Left ventricle myocardium inferior (tissue), 1 donor: ENCODE results near the gene ATP5ME. TPM values are rescaled to one million over a fixed set of nuclear protein-coding genes. Genes with fewer than 3 reads are reported as not detected.

Experiments
- DNase-seq: peaks from one replicate; pipeline ENCODE4 v3.0.0-alpha.2; 2020
- H3K27ac ChIP-seq: fragments of 200-600 bp; replicated peaks from 2 replicates; pipeline ENCODE4 v1.8.0; 2021
- H3K27me3 ChIP-seq: fragments of 200-600 bp; 2 replicates; pipeline ENCODE4 v1.8.0; 2021; ENCODE audit warnings: low read depth
- H3K36me3 ChIP-seq: fragments of 200-600 bp; 2 replicates; pipeline ENCODE4 v1.8.0; 2021
- H3K4me1 ChIP-seq: fragments of 200-600 bp; 2 replicates; pipeline ENCODE4 v1.8.0; 2021
- H3K4me3 ChIP-seq: fragments of 200-600 bp; 2 replicates; pipeline ENCODE4 v1.8.0; 2021; ENCODE audit warnings: mild to moderate bottlenecking, moderate library complexity
- H3K9me3 ChIP-seq: fragments of 200-600 bp; replicated peaks from 2 replicates; pipeline ENCODE4 v1.8.0; 2021
- intact Hi-C: fragments of 100-400 bp; cut with micrococcal nuclease; formaldehyde crosslinking; loops from one replicate; pipeline ENCODE4 v1.11.0; 2022
- total RNA-seq: library from RNA; stranded (reverse); fragmentation: NEBNext Ultra II Directional; extraction: Animal tissue kit (Norgen Biotek cat#: 25700); gene quantifications from one replicate; pipeline ENCODE4 v1.2.1, GENCODE V29; 2021
- TF ChIP-seq, protein P1 (sequence below): fragments of 200-600 bp; IDR thresholded peaks from 2 replicates; pipeline ENCODE4 v1.8.0; 2021; ENCODE audit warnings: antibody characterized with exemption, mild to moderate bottlenecking, borderline replicate concordance
- donor health status: DM: no; HTN: yes; CAD: no; lungs with severe emphysema.

ATP5ME gene
- total RNA-seq, 1 donor from 2014 or later = 914 TPM

DNA sequence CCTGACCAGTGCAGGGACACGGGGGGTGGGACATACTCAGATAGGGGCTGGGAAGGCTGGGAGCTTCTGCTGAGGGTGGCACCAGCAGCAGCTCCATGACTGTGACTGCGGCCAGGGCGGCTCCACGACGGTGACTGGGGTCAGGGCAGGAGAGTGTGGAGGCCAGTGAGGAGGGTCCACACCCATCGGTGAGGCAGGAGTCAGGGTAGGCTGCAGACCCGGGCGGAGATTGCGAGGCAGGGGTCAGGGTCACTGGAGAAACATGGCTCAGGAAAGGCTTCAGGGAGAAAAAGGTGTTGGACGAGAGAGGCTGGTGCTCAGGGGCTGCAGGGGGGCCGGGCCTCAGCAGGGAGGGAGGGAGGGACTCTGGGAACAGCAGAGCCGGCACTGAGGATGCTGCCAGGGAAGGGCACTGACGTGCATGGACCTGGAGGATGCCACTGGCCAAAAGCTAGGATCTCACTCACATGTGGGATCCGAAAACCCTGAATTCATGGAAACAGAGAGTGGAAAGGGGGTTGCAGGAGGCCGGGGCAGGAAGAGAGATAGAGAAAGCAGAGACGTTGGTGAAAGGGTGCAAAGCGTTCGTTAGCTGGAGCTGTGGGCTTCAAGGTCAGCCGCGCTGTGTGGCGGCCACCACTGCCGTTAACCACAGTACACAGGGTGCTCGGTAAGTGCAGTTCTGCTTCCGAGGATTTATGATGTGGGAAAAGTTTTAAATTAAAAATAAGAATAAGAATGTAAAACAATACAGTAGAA lies 22.0 kb downstream of the ATP5ME start:
- TF ChIP-seq, protein P1, sequence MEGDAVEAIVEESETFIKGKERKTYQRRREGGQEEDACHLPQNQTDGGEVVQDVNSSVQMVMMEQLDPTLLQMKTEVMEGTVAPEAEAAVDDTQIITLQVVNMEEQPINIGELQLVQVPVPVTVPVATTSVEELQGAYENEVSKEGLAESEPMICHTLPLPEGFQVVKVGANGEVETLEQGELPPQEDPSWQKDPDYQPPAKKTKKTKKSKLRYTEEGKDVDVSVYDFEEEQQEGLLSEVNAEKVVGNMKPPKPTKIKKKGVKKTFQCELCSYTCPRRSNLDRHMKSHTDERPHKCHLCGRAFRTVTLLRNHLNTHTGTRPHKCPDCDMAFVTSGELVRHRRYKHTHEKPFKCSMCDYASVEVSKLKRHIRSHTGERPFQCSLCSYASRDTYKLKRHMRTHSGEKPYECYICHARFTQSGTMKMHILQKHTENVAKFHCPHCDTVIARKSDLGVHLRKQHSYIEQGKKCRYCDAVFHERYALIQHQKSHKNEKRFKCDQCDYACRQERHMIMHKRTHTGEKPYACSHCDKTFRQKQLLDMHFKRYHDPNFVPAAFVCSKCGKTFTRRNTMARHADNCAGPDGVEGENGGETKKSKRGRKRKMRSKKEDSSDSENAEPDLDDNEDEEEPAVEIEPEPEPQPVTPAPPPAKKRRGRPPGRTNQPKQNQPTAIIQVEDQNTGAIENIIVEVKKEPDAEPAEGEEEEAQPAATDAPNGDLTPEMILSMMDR = no peak
- intact Hi-C loops = no loop called here
- DNase-seq = no peak
- Histone ChIP-seq H3K27ac (no peak overlapping the region), H3K9me3 (no peaks in the 10 kb centered on the region), H3K4me1 (peaks cover 4% of the 10 kb centered on the region), H3K4me3 (no peak overlapping the region), H3K36me3 (no peaks in the 10 kb centered on the region), H3K27me3 (peaks cover 93% of the 10 kb centered on the region)

DNA sequence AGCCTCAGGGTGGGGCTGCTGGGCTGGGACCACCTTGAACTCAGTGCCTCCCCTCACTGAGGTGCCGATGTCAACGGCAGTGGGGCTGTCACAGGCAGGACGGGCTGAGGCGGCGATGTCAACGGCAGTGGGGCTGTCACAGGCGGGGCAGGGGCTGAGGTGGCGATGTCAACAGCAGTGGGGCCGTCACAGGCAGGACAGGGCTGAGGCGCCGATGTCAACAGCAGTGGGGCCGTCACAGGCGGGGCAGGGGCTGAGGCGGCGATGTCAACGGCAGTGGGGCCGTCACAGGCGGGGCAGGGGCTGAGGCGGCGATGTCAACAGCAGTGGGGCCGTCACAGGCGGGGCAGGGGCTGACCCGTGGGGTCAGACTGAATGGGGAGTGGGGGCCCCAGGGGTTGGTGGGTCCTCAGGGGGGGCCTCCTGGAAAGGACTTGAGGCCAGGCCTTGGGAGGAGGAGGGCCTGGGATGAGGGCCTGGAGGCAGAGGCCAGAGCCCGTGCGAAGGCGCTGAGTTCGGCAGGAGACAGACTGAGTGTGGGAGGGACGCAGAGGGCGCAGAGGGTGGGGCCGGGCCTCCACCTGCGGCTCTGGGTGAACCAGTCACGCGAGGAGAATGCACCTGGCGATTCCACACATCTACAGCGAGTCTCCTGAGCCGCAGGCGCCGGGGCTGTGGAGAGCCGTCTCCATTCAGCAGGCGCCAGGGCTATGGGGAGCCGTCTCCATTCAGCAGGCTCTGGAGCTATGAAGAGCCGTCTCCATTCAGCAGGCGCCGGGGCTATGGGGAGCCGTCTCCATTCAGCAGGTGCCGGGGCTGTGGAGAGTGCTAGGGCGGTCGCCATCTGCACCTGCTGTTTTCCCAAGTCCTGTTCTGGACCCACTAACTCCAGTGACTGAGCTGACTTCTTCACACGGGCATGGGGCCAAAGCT lies 22.9 kb downstream of the ATP5ME start:
- peaks cover 97% of the 10 kb centered on the region for H3K27me3 ChIP-seq
- peak overlapping the region; percentile 34 for H3K4me3 ChIP-seq
- TF ChIP-seq, protein P1 = no peak
- H3K36me3 ChIP-seq = no peaks in the 10 kb centered on the region
- intact Hi-C loops = no loop called here
- H3K4me1 ChIP-seq = peaks cover 4% of the 10 kb centered on the region
- no peak overlapping the region for H3K27ac ChIP-seq
- H3K9me3 ChIP-seq = no peaks in the 10 kb centered on the region
- no peak for DNase-seq

GRCh38 chr4:650461-650860 lies 23.6 kb downstream of the ATP5ME start:
- no peak overlapping the region for H3K27ac ChIP-seq
- peak overlapping the region; percentile 34 for H3K4me3 ChIP-seq
- no peak for DNase-seq
- H3K4me1 ChIP-seq = peaks cover 4% of the 10 kb centered on the region
- no peaks in the 10 kb centered on the region for H3K36me3 ChIP-seq
- H3K27me3 ChIP-seq = peaks cover 96% of the 10 kb centered on the region
- no peaks in the 10 kb centered on the region for H3K9me3 ChIP-seq
- TF ChIP-seq, protein P1 = no peak
- intact Hi-C loops = no loop called here

- Histone ChIP-seq H3K27ac (no peak overlapping the region), H3K4me1 (peaks cover 4% of the 10 kb centered on the region), H3K27me3 (peaks cover 90% of the 10 kb centered on the region), H3K9me3 (no peaks in the 10 kb centered on the region), H3K4me3 (no peak overlapping the region), H3K36me3 (no peaks in the 10 kb centered on the region)
- no peak for DNase-seq
- TF ChIP-seq, protein P1 = no peak
- intact Hi-C loops = no loop called here
Observed at GRCh38 chr4:649751-650310, 24.2 kb downstream of the ATP5ME start.

- Histone ChIP-seq H3K4me3 (no peak overlapping the region), H3K27me3 (peaks cover 88% of the 10 kb centered on the region), H3K9me3 (no peaks in the 10 kb centered on the region), H3K36me3 (no peaks in the 10 kb centered on the region), H3K27ac (no peak overlapping the region), H3K4me1 (peaks cover 4% of the 10 kb centered on the region)
- TF ChIP-seq, protein P1 = no peak
- intact Hi-C loops = no loop called here
- no peak for DNase-seq
Observed at GRCh38 chr4:649293-649625, 24.8 kb downstream of the ATP5ME start.
